HEK293T (cell line): ENCODE measurements around the gene LRRK1.

Experiments used
- CTCF ChIA-PET: fragments of 350-600 bp; formaldehyde crosslinking; extraction: SDS; loops from one replicate; lab custom pipeline; 2021; ENCODE audit warnings: antibody characterized with exemption, inconsistent platforms; lab: Yijun Ruan, JAX
- POLR2A ChIA-PET: fragments of 350-600 bp; formaldehyde crosslinking; extraction: SDS; loops from one replicate; lab custom pipeline; 2020; ENCODE audit warnings: antibody characterized with exemption, inconsistent platforms; lab: Yijun Ruan, JAX
- DNase-seq: peaks from one replicate; pipeline ENCODE4 v3.0.0; 2012; ENCODE audit warnings: mixed read lengths; ENCODE audit errors: extremely low spot score
- ARNT ChIP-seq: fragments of 450-650 bp; IDR thresholded peaks from 2 replicates; pipeline ENCODE4 v1.6.1; 2017; ENCODE audit warnings: mild to moderate bottlenecking
- BHLHE40 ChIP-seq: fragments of 450-650 bp; IDR thresholded peaks from 2 replicates; pipeline ENCODE4 v1.6.1; 2016; ENCODE audit warnings: mild to moderate bottlenecking, moderate library complexity, borderline replicate concordance
- CTBP1 ChIP-seq: fragments of 450-650 bp; IDR thresholded peaks from 2 replicates; pipeline ENCODE4 v1.6.1; 2016; ENCODE audit warnings: borderline replicate concordance
- ELF4 ChIP-seq: fragments of 450-650 bp; IDR thresholded peaks from 2 replicates; pipeline ENCODE4 v1.6.1; 2017; ENCODE audit warnings: antibody characterized with exemption
- FOXA1 ChIP-seq: fragments of 450-650 bp; IDR thresholded peaks from 2 replicates; pipeline ENCODE4 v1.6.1; 2016; ENCODE audit warnings: mild to moderate bottlenecking
- FOXK2 ChIP-seq: fragments of 450-650 bp; IDR thresholded peaks from 2 replicates; pipeline ENCODE4 v1.6.1; 2016; ENCODE audit warnings: mild to moderate bottlenecking
- FOXM1 ChIP-seq: fragments of 450-650 bp; IDR thresholded peaks from 2 replicates; pipeline ENCODE4 v1.6.1; 2017; ENCODE audit warnings: mild to moderate bottlenecking, borderline replicate concordance
- HDGF ChIP-seq: fragments of 450-650 bp; IDR thresholded peaks from 2 replicates; pipeline ENCODE4 v1.6.1; 2017; ENCODE audit warnings: antibody characterized with exemption, borderline replicate concordance
- L3MBTL2 ChIP-seq: fragments of 450-650 bp; conservative IDR thresholded peaks from 2 replicates; pipeline ENCODE4 v1.6.1; 2016; ENCODE audit warnings: mild to moderate bottlenecking
- LEF1 ChIP-seq: fragments of 450-650 bp; IDR thresholded peaks from 2 replicates; pipeline ENCODE4 v1.6.1; 2017; ENCODE audit warnings: mild to moderate bottlenecking, borderline replicate concordance
- NFRKB ChIP-seq: fragments of 450-650 bp; IDR thresholded peaks from 2 replicates; pipeline ENCODE4 v1.6.1; 2016; ENCODE audit warnings: mild to moderate bottlenecking, moderate library complexity
- SP1 ChIP-seq: fragments of 450-650 bp; IDR thresholded peaks from 2 replicates; pipeline ENCODE4 v1.6.1; 2017
- SUZ12 ChIP-seq: fragments of 450-650 bp; IDR thresholded peaks from 2 replicates; pipeline ENCODE4 v1.6.1; 2016; ENCODE audit warnings: mild to moderate bottlenecking
- TARDBP ChIP-seq: fragments of 450-650 bp; IDR thresholded peaks from 2 replicates; pipeline ENCODE4 v1.6.1; 2016
- ZNF384 ChIP-seq: fragments of 450-650 bp; IDR thresholded peaks from 2 replicates; pipeline ENCODE4 v1.6.1; 2016
- TF ChIP-seq, protein P1 (sequence below): fragments of 450-650 bp; IDR thresholded peaks from 2 replicates; pipeline ENCODE4 v1.6.1; 2016

The LRRK1 gene

GRCh38 chr15:100998630-100999029 lies 79.5 kb downstream of the LRRK1 start:
- DNase-seq: no peak
- ChIA-PET CTCF (interaction anchor here (2.3 kb wide), 1 partner anchor 10 kb away, joined by 18 read pairs; no protein-coding TSS in a partner anchor), POLR2A (interaction anchor here (1.9 kb wide), 1 partner anchor 10 kb away, joined by 7 read pairs; no protein-coding TSS in a partner anchor)
- TF ChIP-seq FOXA1 (no peak), SUZ12 (no peak), FOXM1 (no peak), ELF4 (no peak), ARNT (no peak)

DNA sequence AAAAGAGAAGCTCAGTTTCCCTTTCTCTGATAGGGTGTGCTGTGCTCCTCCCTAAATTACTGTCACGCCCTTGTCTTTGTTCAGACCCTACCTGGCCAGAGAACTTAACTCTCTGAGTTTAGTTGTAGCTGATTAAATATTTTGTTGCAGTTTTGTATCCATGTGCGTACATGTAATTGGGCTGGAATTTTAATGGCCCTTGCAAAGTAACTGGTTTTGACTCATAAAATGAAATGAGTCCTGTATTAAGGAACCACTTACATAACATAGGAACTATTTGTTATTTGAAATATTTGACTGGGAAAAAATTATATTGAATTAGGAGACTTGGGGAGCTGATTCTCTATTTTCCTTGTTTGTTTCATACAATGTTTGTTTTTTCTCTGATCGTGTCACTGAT lies 80.2 kb downstream of the LRRK1 start:
- POLR2A ChIA-PET: interaction anchor here (1.9 kb wide), 1 partner anchor 9 kb away, joined by 7 read pairs; no protein-coding TSS in a partner anchor
- DNase-seq: no peak
- CTCF ChIA-PET: interaction anchor here (2.3 kb wide), 1 partner anchor 9 kb away, joined by 18 read pairs; no protein-coding TSS in a partner anchor
- TF ChIP-seq LEF1 (no peak), ELF4 (no peak), L3MBTL2 (no peak), TARDBP (no peak), FOXM1 (no peak), FOXK2 (no peak), NFRKB (no peak), HDGF (no peak), ZNF384 (no peak), ARNT (no peak), BHLHE40 (no peak), CTBP1 (no peak), FOXA1 (no peak), SP1 (no peak), SUZ12 (no peak)
- TF ChIP-seq, protein P1, sequence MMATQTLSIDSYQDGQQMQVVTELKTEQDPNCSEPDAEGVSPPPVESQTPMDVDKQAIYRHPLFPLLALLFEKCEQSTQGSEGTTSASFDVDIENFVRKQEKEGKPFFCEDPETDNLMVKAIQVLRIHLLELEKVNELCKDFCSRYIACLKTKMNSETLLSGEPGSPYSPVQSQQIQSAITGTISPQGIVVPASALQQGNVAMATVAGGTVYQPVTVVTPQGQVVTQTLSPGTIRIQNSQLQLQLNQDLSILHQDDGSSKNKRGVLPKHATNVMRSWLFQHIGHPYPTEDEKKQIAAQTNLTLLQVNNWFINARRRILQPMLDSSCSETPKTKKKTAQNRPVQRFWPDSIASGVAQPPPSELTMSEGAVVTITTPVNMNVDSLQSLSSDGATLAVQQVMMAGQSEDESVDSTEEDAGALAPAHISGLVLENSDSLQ: no peak

DNA sequence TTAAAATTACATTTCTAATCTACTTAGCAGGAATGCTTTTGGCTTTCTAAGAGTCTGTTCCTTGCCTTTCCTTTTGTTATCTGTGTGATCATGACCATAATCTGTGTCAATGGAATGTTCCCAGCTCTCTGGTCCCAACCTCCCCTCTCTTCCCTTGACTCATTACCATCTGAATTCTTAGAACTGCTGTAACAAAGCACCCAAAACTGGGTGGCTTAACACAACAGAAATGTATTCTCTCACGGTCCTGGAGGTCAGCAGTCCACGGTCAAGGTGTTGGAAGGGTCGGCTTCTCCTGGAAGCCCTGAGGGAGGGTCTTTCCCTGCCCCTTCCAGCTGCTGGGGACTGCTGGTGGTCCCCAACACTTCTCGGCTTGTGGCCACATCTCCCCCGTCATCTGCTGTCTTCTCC lies 81.1 kb downstream of the LRRK1 start:
- ChIA-PET POLR2A (interaction anchor here (1.9 kb wide), 1 partner anchor 8 kb away, joined by 7 read pairs; no protein-coding TSS in a partner anchor), CTCF (interaction anchor here (0.6 to 2.3 kb wide), 2 partner anchors 8 to 393 kb away, joined by 5 to 18 read pairs; no protein-coding TSS in a partner anchor)
- TF ChIP-seq ELF4 (no peak), LEF1 (no peak), FOXK2 (no peak), NFRKB (no peak)
- TF ChIP-seq, protein P1: no peak
- DNase-seq: no peak

DNA sequence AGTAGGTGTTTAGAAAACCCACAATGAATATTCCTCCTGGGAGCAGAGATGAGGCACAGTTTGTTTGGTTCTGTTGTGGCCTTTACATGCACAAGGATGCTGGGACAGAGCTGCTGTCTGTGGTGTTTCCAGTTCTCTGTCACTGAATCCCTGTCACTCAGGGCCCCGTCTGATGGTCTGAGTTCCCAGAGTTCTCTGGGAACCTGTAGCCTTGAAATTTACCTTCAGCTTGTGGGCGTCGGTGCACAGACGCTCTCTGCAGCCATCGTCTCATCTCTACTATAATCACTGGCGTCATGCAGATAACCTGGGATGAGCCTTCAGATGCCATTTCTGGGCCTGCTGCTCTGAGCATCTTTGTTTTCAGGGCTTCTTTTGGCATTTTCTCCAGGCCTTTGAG lies 81.9 kb downstream of the LRRK1 start:
- no peak for TF ChIP-seq L3MBTL2
- TF ChIP-seq SUZ12: no peak
- TF ChIP-seq FOXA1: no peak
- no peak for TF ChIP-seq FOXM1
- no peak for TF ChIP-seq BHLHE40
- no peak for TF ChIP-seq NFRKB
- TF ChIP-seq CTBP1: no peak
- no peak for TF ChIP-seq HDGF
- TF ChIP-seq ARNT: no peak
- no peak for TF ChIP-seq FOXK2
- no peak for TF ChIP-seq LEF1
- no peak for TF ChIP-seq ZNF384
- no peak for TF ChIP-seq SP1
- TF ChIP-seq ELF4: no peak
- no peak for TF ChIP-seq TARDBP
- TF ChIP-seq, protein P1: no peak
- DNase-seq: no peak
- ChIA-PET POLR2A (no interaction called here), CTCF (interaction anchor here (0.6 kb wide), 1 partner anchor 394 kb away, joined by 5 read pairs; no protein-coding TSS in a partner anchor)

GRCh38 chr15:101001796-101002195 lies 82.6 kb downstream of the LRRK1 start:
- TF ChIP-seq CTBP1: no peak
- no peak for TF ChIP-seq NFRKB
- no peak for TF ChIP-seq SUZ12
- no peak for TF ChIP-seq SP1
- TF ChIP-seq FOXA1: no peak
- TF ChIP-seq TARDBP: no peak
- DNase-seq: no peak
- ChIA-PET CTCF (interaction anchor here (0.6 kb wide), 1 partner anchor 1733 kb away, joined by 4 read pairs; no protein-coding TSS in a partner anchor), POLR2A (interaction anchor here (0.5 kb wide), 1 partner anchor 334 kb away, joined by 3 read pairs; no protein-coding TSS in a partner anchor)

DNA sequence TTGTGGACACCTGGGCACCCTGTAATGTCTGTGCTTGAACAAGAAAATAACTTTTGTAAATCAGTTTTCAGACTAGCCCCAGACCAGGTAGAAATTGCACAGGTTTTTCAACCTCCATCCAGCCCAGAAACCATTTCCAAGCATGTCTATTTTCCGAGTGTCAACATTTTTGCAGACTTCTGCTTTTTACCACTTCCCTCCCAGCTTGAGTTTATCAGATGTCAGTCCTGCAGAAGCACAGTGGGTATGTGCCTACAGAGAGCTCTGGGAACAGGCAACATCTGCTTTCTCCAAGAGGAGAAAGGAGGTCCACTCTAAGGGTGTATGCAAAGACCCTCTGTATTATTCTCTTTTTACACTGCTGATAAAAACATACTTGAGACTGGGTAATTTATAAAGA lies 83.9 kb downstream of the LRRK1 start:
- ChIA-PET CTCF (no interaction called here), POLR2A (no interaction called here)
- no peak for TF ChIP-seq ARNT
- no peak for TF ChIP-seq ELF4
- TF ChIP-seq HDGF: no peak
- TF ChIP-seq SP1: no peak
- no peak for TF ChIP-seq FOXM1
- TF ChIP-seq ZNF384: no peak
- no peak for TF ChIP-seq FOXA1
- TF ChIP-seq FOXK2: no peak
- no peak for TF ChIP-seq L3MBTL2
- no peak for TF ChIP-seq SUZ12
- TF ChIP-seq NFRKB: no peak
- DNase-seq: no peak

GRCh38 chr15:101003706-101004105 lies 84.5 kb downstream of the LRRK1 start:
- ChIA-PET POLR2A (no interaction called here), CTCF (no interaction called here)
- no peak for TF ChIP-seq TARDBP
- no peak for TF ChIP-seq BHLHE40
- no peak for DNase-seq
